Measurements from ENCODE around the gene CACNA2D3.
"Not testable (repeated sequence)": the region's sequence is repeated elsewhere in the genome, so short reads cannot be mapped to it uniquely, and the experiment has no call there.

CACNA2D3 gene

GRCh38 chr3:54122324-54123002, at the start of gene CACNA2D3:
TSS of gene CACNA2D3 (plus strand) at chr3:54122552.
- H3K4me3 Mint-ChIP-seq: no peak within 1 kb of the TSS
- H3K36me3 Mint-ChIP-seq (ENCODE audit: low read depth): no peaks in the 10 kb centered on the region
- no peak within 1 kb of the TSS for H3K27ac Mint-ChIP-seq
- peaks cover 58% of the 10 kb centered on the region for H3K27me3 Mint-ChIP-seq (ENCODE audit: low read depth)
- H3K9me3 Mint-ChIP-seq: no peaks in the 10 kb centered on the region
- no peak for DNase-seq (ENCODE audit: low spot score)
- peaks cover 3% of the 10 kb centered on the region for H3K4me1 Mint-ChIP-seq (ENCODE audit: low read depth)

GRCh38 chr3:54073386-54073785, 49.0 kb upstream of the CACNA2D3 start:
- H3K27ac Mint-ChIP-seq: no peak overlapping the region
- no peaks in the 10 kb centered on the region for H3K36me3 Mint-ChIP-seq (ENCODE audit: low read depth)
- no peaks in the 10 kb centered on the region for H3K27me3 Mint-ChIP-seq (ENCODE audit: low read depth)
- H3K9me3 Mint-ChIP-seq: peaks cover 16% of the 10 kb centered on the region
- no peak for DNase-seq (ENCODE audit: low spot score)
- H3K4me3 Mint-ChIP-seq: no peak overlapping the region
- no peaks in the 10 kb centered on the region for H3K4me1 Mint-ChIP-seq (ENCODE audit: low read depth)

- H3K27ac Mint-ChIP-seq: no peak overlapping the region
- no peaks in the 10 kb centered on the region for H3K36me3 Mint-ChIP-seq (ENCODE audit: low read depth)
- DNase-seq (ENCODE audit: low spot score): no peak
- H3K4me1 Mint-ChIP-seq (ENCODE audit: low read depth): no peaks in the 10 kb centered on the region
- H3K9me3 Mint-ChIP-seq: no peaks in the 10 kb centered on the region
- no peaks in the 10 kb centered on the region for H3K27me3 Mint-ChIP-seq (ENCODE audit: low read depth)
- H3K4me3 Mint-ChIP-seq: no peak overlapping the region
Observed at GRCh38 chr3:54079314-54079713, 43.0 kb upstream of the CACNA2D3 start.

GRCh38 chr3:54079730-54080325, 42.5 kb upstream of the CACNA2D3 start:
- Mint-ChIP-seq H3K27me3 (ENCODE audit: low read depth) (peaks cover 2% of the 10 kb centered on the region), H3K9me3 (no peaks in the 10 kb centered on the region), H3K36me3 (ENCODE audit: low read depth) (no peaks in the 10 kb centered on the region), H3K4me3 (no peak overlapping the region), H3K27ac (no peak overlapping the region), H3K4me1 (ENCODE audit: low read depth) (no peaks in the 10 kb centered on the region)
- DNase-seq (ENCODE audit: low spot score): no peak

- no peak for DNase-seq (ENCODE audit: low spot score)
- Mint-ChIP-seq H3K4me1 (ENCODE audit: low read depth) (no peaks in the 10 kb centered on the region), H3K9me3 (no peaks in the 10 kb centered on the region), H3K4me3 (no peak overlapping the region), H3K27me3 (ENCODE audit: low read depth) (peaks cover 25% of the 10 kb centered on the region), H3K36me3 (ENCODE audit: low read depth) (no peaks in the 10 kb centered on the region), H3K27ac (no peak overlapping the region)
Observed at GRCh38 chr3:54083921-54084320, 38.4 kb upstream of the CACNA2D3 start.

- no peak for DNase-seq (ENCODE audit: low spot score)
- Mint-ChIP-seq H3K27ac (no peak overlapping the region), H3K27me3 (ENCODE audit: low read depth) (peaks cover 31% of the 10 kb centered on the region), H3K36me3 (ENCODE audit: low read depth) (no peaks in the 10 kb centered on the region), H3K4me3 (no peak overlapping the region), H3K9me3 (no peaks in the 10 kb centered on the region), H3K4me1 (ENCODE audit: low read depth) (no peaks in the 10 kb centered on the region)
Observed at GRCh38 chr3:54085936-54086335, 36.4 kb upstream of the CACNA2D3 start.

GRCh38 chr3:54086652-54087405, 35.5 kb upstream of the CACNA2D3 start:
- no peaks in the 10 kb centered on the region for H3K36me3 Mint-ChIP-seq (ENCODE audit: low read depth)
- no peaks in the 10 kb centered on the region for H3K4me1 Mint-ChIP-seq (ENCODE audit: low read depth)
- no peak overlapping the region for H3K27ac Mint-ChIP-seq
- no peak overlapping the region for H3K4me3 Mint-ChIP-seq
- DNase-seq (ENCODE audit: low spot score): no peak
- H3K27me3 Mint-ChIP-seq (ENCODE audit: low read depth): peaks cover 31% of the 10 kb centered on the region
- no peaks in the 10 kb centered on the region for H3K9me3 Mint-ChIP-seq

GRCh38 chr3:54087581-54088410, 34.6 kb upstream of the CACNA2D3 start:
- no peaks in the 10 kb centered on the region for H3K4me1 Mint-ChIP-seq (ENCODE audit: low read depth)
- no peak overlapping the region for H3K27ac Mint-ChIP-seq
- no peak overlapping the region for H3K4me3 Mint-ChIP-seq
- H3K36me3 Mint-ChIP-seq (ENCODE audit: low read depth): no peaks in the 10 kb centered on the region
- no peak for DNase-seq (ENCODE audit: low spot score)
- H3K27me3 Mint-ChIP-seq (ENCODE audit: low read depth): peaks cover 31% of the 10 kb centered on the region
- no peaks in the 10 kb centered on the region for H3K9me3 Mint-ChIP-seq

GRCh38 chr3:54093491-54094248, 28.7 kb upstream of the CACNA2D3 start:
- Mint-ChIP-seq H3K4me3 (no peak overlapping the region), H3K27ac (no peak overlapping the region), H3K27me3 (ENCODE audit: low read depth) (peaks cover 9% of the 10 kb centered on the region), H3K36me3 (ENCODE audit: low read depth) (no peaks in the 10 kb centered on the region), H3K9me3 (no peaks in the 10 kb centered on the region), H3K4me1 (ENCODE audit: low read depth) (no peaks in the 10 kb centered on the region)
- no peak for DNase-seq (ENCODE audit: low spot score)

- DNase-seq (ENCODE audit: low spot score): no peak
- H3K4me1 Mint-ChIP-seq (ENCODE audit: low read depth): no peaks in the 10 kb centered on the region
- no peaks in the 10 kb centered on the region for H3K9me3 Mint-ChIP-seq
- H3K27ac Mint-ChIP-seq: no peak overlapping the region
- peaks cover under 1% of the 10 kb centered on the region for H3K27me3 Mint-ChIP-seq (ENCODE audit: low read depth)
- H3K4me3 Mint-ChIP-seq: no peak overlapping the region
- no peaks in the 10 kb centered on the region for H3K36me3 Mint-ChIP-seq (ENCODE audit: low read depth)
Observed at GRCh38 chr3:54094926-54095325, 27.4 kb upstream of the CACNA2D3 start.

- no peak for DNase-seq (ENCODE audit: low spot score)
- H3K4me1 Mint-ChIP-seq (ENCODE audit: low read depth): no peaks in the 10 kb centered on the region
- no peaks in the 10 kb centered on the region for H3K9me3 Mint-ChIP-seq
- no peaks in the 10 kb centered on the region for H3K36me3 Mint-ChIP-seq (ENCODE audit: low read depth)
- no peak overlapping the region for H3K27ac Mint-ChIP-seq
- peaks cover 2% of the 10 kb centered on the region for H3K27me3 Mint-ChIP-seq (ENCODE audit: low read depth)
- no peak overlapping the region for H3K4me3 Mint-ChIP-seq
Observed at GRCh38 chr3:54099381-54099780, 23.0 kb upstream of the CACNA2D3 start.

GRCh38 chr3:54104084-54104483, 18.3 kb upstream of the CACNA2D3 start:
- Mint-ChIP-seq H3K4me3 (no peak overlapping the region), H3K36me3 (ENCODE audit: low read depth) (no peaks in the 10 kb centered on the region), H3K27ac (no peak overlapping the region), H3K9me3 (peaks cover 9% of the 10 kb centered on the region), H3K27me3 (ENCODE audit: low read depth) (peaks cover 2% of the 10 kb centered on the region), H3K4me1 (ENCODE audit: low read depth) (no peaks in the 10 kb centered on the region)
- no peak for DNase-seq (ENCODE audit: low spot score)

- H3K36me3 Mint-ChIP-seq (ENCODE audit: low read depth); DNase-seq (ENCODE audit: low spot score); H3K4me1 Mint-ChIP-seq (ENCODE audit: low read depth); H3K27ac Mint-ChIP-seq; H3K9me3 Mint-ChIP-seq; H3K4me3 Mint-ChIP-seq: not testable (repeated sequence)
- H3K27me3 Mint-ChIP-seq (ENCODE audit: low read depth): peaks cover 30% of the 10 kb centered on the region
Observed at GRCh38 chr3:54116129-54116528, 6.2 kb upstream of the CACNA2D3 start.
